Spleen (tissue), 7 donors: Measurements from ENCODE around the gene MYPOP.

ENCODE experiments used
- POLR2A ChIP-seq, 3 donors: fragments of 450-650 bp; IDR thresholded peaks; one replicate each; pipeline ENCODE4 v1.5.1; 2017; ENCODE audit warnings: antibody characterized with exemption in 3 of 3, mild to moderate bottlenecking in 1 of 3
- TF ChIP-seq, protein P1 (sequence below), 11 experiments: fragments of 200-600 bp in 7 of 11; fragments of 450-650 bp in 4 of 11; sonication (generic) in 4 of 11; IDR thresholded peaks in 8 of 11; conservative IDR thresholded peaks in 3 of 11; 1 replicate in 7 of 11; 2 replicates in 4 of 11; pipeline versions ENCODE4 v1.4.0 to v1.8.0; 2016 to 2021; ENCODE audit warnings: antibody characterized with exemption in 11 of 11, inconsistent platforms in 4 of 11, mild to moderate bottlenecking in 1 of 11
- donor health status: DM: no; HTN: no; CAD: no; lungs with moderate emphysema.
- donor health status: DM: no; HTN: no; CAD: no.
- donor health status: DM: no; HTN: no; CAD: no.

DNA sequence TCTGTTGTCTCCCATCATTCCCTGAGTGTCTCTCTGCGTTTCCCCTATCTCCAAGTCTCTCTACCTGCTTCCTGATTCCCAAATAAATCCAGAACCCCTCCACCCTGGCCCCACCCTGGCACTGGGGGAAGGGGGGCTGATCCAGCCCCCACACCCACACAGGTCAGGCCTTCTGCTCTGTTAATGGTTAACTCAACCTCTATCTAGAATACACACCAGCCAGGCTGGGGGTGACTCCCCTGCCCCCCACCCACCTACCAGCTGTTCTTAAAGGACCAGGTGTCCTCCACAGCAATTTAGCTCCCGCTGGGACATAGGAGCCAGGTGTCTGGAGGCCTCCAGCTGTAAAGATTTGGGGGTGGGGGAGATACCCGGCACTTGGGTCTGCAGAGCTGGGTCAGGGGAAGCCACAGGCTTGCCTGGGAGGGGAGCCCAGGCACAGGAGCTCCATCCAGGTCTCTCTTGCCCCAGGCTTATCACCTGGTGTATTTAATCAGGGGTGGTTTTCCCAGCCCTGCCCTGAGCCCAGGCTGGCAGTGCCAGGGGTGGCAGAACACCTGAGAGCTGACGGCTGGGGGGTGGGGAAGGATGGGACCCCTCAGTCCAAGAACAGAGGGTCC is 20.4 kb downstream of the MYPOP start:
- TF ChIP-seq, protein P1, sequence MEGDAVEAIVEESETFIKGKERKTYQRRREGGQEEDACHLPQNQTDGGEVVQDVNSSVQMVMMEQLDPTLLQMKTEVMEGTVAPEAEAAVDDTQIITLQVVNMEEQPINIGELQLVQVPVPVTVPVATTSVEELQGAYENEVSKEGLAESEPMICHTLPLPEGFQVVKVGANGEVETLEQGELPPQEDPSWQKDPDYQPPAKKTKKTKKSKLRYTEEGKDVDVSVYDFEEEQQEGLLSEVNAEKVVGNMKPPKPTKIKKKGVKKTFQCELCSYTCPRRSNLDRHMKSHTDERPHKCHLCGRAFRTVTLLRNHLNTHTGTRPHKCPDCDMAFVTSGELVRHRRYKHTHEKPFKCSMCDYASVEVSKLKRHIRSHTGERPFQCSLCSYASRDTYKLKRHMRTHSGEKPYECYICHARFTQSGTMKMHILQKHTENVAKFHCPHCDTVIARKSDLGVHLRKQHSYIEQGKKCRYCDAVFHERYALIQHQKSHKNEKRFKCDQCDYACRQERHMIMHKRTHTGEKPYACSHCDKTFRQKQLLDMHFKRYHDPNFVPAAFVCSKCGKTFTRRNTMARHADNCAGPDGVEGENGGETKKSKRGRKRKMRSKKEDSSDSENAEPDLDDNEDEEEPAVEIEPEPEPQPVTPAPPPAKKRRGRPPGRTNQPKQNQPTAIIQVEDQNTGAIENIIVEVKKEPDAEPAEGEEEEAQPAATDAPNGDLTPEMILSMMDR (IDR thresholded peaks at IDR 0.05 in 8 of 11, conservative IDR thresholded peaks at IDR 0.05 in 3 of 11), result no peak
- TF ChIP-seq POLR2A (IDR thresholded peaks at IDR 0.05), result no peak
